IPS-18a (cell line): ENCODE results near the gene PCNX1.

Experiments used
- H3K27ac ChIP-seq: one replicate; pipeline ENCODE4 v1.5.1; 2013; ENCODE audit warnings: low read length
- H3K27me3 ChIP-seq: one replicate; pipeline ENCODE4 v1.6.1; 2013; ENCODE audit warnings: mild to moderate bottlenecking, low read length; ENCODE audit not compliant: control insufficient read depth, insufficient read depth
- H3K36me3 ChIP-seq: one replicate; pipeline ENCODE4 v1.6.1; 2013; ENCODE audit warnings: low read depth, low read length; ENCODE audit not compliant: control insufficient read depth
- H3K4me1 ChIP-seq: one replicate; pipeline ENCODE4 v1.6.1; 2013; ENCODE audit warnings: low read depth, low read length; ENCODE audit not compliant: control insufficient read depth
- H3K4me3 ChIP-seq: one replicate; pipeline ENCODE4 v1.5.1; 2013; ENCODE audit warnings: low read length
- H3K9ac ChIP-seq: one replicate; pipeline ENCODE4 v1.6.1; 2013; ENCODE audit warnings: mild to moderate bottlenecking, low read length, moderate library complexity
- H3K9me3 ChIP-seq: one replicate; pipeline ENCODE4 v1.6.1; 2013; ENCODE audit warnings: low read depth, low read length; ENCODE audit not compliant: control insufficient read depth

The PCNX1 gene

DNA sequence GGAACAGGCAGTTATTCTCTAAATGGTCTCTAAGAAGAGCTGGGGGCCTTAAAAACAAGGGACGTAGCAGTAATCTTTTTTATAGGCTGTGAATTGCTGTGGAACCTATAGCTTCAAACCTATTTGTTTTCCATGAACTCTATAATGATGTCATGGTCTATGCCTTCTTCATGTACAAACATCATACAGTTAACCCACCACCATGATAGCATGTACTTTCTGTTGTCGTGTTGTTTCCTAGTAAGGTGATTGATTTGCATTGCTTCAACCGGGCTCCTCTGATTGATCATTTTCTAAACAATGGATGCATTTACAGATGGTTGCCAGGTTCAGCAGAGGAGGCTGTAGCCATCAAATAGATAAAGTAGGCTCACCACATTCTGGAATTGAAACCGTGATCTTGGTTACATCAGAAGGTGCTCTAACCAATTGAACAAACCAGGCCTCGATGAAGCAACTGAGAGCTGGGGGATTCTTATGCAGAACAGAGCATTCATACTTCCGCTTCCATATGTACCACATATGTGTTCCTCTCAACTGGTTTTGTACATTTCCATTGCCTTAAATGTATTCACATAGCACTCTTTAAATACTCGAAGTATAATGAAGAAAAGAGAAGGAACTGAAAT lies 25.6 kb upstream of the PCNX1 start:
- no peaks in the 10 kb centered on the region for H3K4me1 ChIP-seq
- H3K27ac ChIP-seq: no peak overlapping the region
- no peaks in the 10 kb centered on the region for H3K9me3 ChIP-seq
- no peaks in the 10 kb centered on the region for H3K36me3 ChIP-seq
- no peak overlapping the region for H3K4me3 ChIP-seq
- H3K9ac ChIP-seq: no peak overlapping the region
- H3K27me3 ChIP-seq: no peaks in the 10 kb centered on the region

DNA sequence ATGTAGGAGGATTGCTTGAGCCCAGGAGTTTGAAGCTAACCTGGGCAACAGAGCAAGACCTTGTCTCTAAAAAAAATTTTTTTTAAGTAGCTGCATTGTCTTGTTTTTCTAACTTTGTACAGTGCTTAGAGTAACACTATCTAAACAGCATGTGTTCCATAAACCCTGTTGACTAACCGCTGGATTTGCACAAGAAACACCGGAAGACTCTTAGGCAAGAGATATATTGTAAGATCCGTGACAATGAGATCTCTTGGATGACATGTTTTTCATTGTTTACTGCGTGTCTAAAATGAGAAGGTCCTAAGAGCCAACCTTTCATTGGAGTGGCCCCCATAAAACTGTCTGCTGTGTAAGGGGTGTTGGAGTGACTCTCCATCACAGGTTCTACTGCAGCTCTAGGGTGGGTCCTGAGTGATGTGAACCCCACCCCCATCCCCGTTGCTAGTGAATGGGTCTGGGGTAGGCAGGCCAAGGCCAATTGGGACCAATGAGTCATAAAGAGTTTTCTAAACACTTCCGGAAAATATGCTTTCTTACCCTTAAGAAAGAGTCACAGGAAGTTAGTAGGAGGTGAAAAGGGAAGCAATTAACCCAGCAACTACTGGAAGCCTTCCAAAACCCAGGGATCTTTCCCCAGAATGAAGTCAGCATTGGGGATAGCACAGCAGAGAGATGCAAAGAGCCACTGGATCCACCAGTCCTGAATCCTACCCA lies 24.3 kb upstream of the PCNX1 start:
- Histone ChIP-seq H3K27me3 (no peaks in the 10 kb centered on the region), H3K9ac (no peak overlapping the region), H3K27ac (no peak overlapping the region), H3K4me1 (no peaks in the 10 kb centered on the region), H3K36me3 (no peaks in the 10 kb centered on the region), H3K4me3 (no peak overlapping the region), H3K9me3 (no peaks in the 10 kb centered on the region)

DNA sequence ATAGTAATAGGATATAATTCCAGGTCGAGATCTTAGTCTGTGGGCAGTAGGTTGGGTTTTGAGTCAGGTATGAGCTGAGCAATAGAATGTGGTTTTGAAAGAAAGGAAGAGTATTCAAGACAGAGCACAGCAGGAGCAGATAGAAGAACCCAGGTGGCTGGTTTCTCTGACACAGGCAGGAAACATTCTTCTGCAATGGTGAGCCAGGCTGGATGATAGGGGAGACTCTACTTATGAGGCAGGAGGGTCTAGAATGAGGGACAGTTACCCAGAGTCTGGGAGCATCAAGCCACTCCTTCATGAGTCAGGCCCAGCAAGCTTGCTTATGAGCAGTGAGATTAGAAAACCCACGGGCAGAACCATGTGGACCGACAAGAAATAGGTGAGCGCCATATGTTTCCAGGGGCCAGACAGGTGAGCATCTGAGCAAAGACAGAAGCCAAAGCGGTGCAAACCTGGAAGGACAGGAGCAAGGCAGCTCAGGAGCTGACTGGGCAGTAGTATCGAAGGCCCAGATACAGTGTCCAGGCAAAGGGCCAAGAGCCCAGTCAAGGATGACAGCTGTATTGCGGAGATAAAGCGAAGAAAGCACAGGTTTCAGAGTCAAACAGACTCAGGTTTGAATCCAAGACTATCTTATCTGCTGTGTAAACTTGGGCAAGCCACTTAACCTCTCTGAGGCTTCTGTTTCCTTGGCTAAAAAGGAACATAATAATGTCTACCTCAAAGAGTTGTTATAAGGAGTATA lies 22.5 kb upstream of the PCNX1 start:
- no peak overlapping the region for H3K4me3 ChIP-seq
- no peaks in the 10 kb centered on the region for H3K9me3 ChIP-seq
- H3K4me1 ChIP-seq: no peaks in the 10 kb centered on the region
- H3K27me3 ChIP-seq: no peaks in the 10 kb centered on the region
- H3K9ac ChIP-seq: no peak overlapping the region
- no peak overlapping the region for H3K27ac ChIP-seq
- no peaks in the 10 kb centered on the region for H3K36me3 ChIP-seq

DNA sequence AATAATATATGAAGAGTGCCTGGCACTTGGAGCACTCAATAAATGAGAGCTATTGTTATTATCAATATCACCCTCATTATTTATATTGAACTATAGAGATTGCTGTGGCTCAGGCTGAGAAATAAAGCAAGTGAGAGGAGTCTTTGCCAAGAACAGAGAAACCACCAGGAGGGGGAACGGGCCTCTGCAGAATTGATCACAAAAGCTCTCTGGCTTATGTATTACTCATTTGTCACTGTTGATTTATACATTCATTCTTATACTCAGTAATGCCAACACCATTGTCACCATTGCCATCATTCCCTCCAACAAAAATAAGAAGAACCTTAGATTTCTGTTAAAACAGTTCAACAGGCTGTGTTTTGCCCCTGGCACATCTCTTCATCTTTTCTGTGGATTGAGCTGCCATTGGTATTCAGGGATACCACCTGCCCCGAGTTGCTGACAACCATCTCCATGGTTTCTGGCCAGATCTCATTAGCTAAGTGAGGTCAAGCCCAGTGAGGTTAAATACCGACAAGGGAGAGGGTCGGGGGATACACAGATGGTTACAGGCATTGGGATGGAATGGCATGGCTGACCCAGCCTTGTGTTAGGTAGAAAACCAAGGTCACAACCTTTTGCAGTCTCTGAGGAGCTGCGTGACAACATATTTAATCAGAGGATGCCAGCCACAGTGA lies 21.8 kb upstream of the PCNX1 start:
- H3K27me3 ChIP-seq: no peaks in the 10 kb centered on the region
- H3K9ac ChIP-seq: no peak overlapping the region
- H3K36me3 ChIP-seq: no peaks in the 10 kb centered on the region
- H3K4me3 ChIP-seq: no peak overlapping the region
- no peaks in the 10 kb centered on the region for H3K9me3 ChIP-seq
- H3K27ac ChIP-seq: no peak overlapping the region
- H3K4me1 ChIP-seq: no peaks in the 10 kb centered on the region

DNA sequence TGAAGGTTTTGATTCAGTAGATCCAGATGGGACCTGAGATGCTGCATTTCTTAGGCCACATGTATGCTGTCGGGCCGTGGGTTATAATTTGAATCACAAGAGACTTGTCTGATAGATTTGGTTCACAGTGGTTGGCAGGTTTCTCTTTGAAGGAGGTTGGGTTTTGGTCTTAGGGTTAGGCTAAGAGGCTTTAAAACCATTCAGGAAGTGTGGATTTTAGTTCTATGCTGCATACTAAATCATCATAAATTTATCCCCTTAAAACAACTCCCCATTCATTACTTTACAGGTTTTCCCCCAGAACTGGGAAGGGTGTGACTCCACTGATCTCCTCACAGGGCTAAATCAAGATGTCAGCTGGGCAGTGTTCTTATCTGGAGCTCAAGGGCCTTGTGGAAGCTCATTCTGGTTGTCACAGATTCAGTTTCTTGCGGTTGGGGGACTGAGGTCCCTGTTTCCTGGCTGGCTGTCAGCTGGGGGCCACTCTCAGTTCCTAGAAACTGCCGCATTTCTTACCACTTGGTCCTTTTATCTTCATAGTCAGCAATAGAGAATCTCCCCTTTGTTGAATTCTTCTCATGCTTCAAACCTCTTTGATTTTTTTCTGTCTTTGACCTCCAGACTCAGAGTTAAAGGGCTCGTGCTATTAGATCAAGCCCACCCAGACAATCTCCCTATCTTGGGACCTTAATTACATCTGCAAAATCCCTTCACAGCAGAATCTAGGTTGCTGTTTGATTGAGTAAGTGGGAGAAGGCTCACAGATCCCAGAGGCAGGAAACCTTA lies 20.6 kb upstream of the PCNX1 start:
- H3K9me3 ChIP-seq: no peaks in the 10 kb centered on the region
- H3K36me3 ChIP-seq: no peaks in the 10 kb centered on the region
- no peak overlapping the region for H3K27ac ChIP-seq
- H3K9ac ChIP-seq: no peak overlapping the region
- H3K27me3 ChIP-seq: no peaks in the 10 kb centered on the region
- H3K4me1 ChIP-seq: no peaks in the 10 kb centered on the region
- H3K4me3 ChIP-seq: no peak overlapping the region

DNA sequence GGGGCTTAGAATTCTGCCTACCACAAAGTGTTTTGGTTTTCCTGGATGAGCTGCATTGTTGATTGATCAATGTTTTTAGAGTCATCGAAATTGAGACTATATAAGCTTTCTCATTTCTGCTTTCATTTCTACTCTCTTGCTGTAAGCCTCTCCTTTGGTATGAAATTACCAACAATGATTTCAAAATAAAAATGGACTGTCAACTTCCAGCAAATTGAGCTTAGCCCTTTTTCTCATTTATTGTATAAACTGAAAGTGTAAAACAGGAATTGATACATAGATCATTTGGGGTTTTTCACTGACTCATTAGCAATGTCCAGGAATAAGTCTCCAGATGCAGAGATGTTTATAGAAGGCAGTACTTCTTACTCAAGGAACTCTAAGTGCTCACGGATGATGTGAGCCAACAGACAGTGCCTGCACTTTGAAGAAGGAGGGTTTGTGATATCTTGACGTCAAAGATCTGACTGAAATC lies 20.0 kb upstream of the PCNX1 start:
- Histone ChIP-seq H3K9me3 (no peaks in the 10 kb centered on the region), H3K27me3 (no peaks in the 10 kb centered on the region), H3K36me3 (no peaks in the 10 kb centered on the region), H3K9ac (no peak overlapping the region), H3K4me1 (no peaks in the 10 kb centered on the region), H3K4me3 (no peak overlapping the region), H3K27ac (no peak overlapping the region)

DNA sequence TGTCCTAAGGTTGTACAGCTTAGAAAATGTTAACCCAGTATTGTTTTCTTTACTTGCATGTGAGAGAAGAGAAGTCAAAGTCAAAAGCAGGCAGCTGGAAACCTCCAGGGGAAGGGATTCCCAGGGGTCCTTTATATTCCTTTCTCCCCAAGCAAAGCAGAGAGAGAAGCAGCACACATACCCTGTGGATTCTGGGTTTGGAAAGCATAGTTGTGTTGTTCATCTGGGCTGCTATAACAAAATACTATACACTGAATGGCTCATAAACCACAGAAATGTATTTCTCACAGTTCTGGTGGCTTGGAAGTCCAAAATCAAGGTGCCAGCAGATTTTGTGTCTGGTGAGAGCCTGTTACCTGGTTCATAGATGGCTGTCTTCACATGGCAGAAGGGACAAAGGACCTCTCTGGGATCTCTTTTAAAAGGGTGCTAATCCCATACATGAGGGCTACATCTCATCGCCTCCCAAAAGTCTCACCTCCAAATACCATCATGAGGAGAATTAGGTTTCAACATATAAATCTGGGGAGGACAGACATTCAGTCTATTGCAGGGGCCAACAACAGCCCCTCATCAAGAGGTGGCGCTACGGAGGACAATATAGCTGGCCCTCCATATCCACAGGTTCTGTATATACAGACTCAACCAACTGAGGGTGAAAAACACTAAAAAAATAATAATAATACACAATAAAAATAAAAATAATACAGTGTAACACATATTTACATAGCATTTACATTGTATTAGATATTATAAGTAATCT lies 19.3 kb upstream of the PCNX1 start:
- Histone ChIP-seq H3K4me1 (no peaks in the 10 kb centered on the region), H3K27me3 (no peaks in the 10 kb centered on the region), H3K27ac (no peak overlapping the region)

DNA sequence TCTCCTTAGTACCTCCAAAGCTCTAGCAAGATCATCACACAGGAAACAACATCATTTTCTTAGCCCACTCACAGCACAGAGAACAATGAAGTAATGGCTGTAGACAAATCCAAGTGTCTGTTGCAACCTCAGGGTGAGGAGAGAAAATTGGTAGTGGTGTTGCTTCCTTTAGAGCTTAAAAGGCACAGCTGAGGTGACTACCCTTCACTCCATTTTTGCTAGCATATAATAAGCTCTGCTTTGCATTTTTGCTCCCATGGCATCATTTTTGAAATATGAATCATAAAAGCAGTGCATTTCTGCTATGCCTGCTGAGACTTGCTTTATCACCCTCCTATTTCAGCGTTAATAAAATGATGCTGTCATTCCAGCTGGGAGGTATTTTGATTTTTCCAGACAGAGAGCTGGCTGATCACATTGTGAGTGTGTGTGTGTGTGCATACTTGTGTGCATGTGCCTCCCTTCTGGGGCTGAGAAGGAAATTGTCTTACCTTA lies 18.5 kb upstream of the PCNX1 start:
- Histone ChIP-seq H3K4me1 (no peaks in the 10 kb centered on the region), H3K9me3 (no peaks in the 10 kb centered on the region), H3K9ac (no peak overlapping the region), H3K4me3 (no peak overlapping the region), H3K27ac (no peak overlapping the region), H3K36me3 (no peaks in the 10 kb centered on the region), H3K27me3 (no peaks in the 10 kb centered on the region)

More for the DNA sequence above, 19.3 kb upstream of the PCNX1 start:
- H3K4me3 ChIP-seq: no peak overlapping the region
- H3K9ac ChIP-seq: no peak overlapping the region
- no peaks in the 10 kb centered on the region for H3K9me3 ChIP-seq
- no peaks in the 10 kb centered on the region for H3K36me3 ChIP-seq

DNA sequence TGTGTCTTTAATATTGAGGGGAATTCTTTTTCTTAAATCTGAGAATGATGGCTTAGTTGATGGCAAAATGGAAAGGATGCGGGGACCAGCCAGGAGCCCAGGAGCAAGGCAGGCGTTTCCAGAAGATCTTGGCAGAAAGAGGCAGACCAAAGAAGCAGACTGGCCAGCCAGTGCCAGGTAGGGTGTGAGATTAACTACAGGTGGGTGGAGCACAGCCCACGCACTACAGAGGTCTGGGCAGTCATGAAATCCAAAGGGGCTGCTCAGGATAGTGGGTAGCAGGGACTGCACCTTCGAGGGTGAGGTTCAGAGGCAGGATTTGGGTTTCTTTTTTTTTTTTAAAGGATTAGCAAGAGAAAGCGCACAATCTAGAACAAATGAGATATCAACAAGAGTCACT lies 17.7 kb upstream of the PCNX1 start:
- H3K27me3 ChIP-seq: no peaks in the 10 kb centered on the region
- no peaks in the 10 kb centered on the region for H3K9me3 ChIP-seq
- H3K4me3 ChIP-seq: no peak overlapping the region
- no peaks in the 10 kb centered on the region for H3K4me1 ChIP-seq
- no peak overlapping the region for H3K9ac ChIP-seq
- H3K36me3 ChIP-seq: no peaks in the 10 kb centered on the region
- no peak overlapping the region for H3K27ac ChIP-seq

DNA sequence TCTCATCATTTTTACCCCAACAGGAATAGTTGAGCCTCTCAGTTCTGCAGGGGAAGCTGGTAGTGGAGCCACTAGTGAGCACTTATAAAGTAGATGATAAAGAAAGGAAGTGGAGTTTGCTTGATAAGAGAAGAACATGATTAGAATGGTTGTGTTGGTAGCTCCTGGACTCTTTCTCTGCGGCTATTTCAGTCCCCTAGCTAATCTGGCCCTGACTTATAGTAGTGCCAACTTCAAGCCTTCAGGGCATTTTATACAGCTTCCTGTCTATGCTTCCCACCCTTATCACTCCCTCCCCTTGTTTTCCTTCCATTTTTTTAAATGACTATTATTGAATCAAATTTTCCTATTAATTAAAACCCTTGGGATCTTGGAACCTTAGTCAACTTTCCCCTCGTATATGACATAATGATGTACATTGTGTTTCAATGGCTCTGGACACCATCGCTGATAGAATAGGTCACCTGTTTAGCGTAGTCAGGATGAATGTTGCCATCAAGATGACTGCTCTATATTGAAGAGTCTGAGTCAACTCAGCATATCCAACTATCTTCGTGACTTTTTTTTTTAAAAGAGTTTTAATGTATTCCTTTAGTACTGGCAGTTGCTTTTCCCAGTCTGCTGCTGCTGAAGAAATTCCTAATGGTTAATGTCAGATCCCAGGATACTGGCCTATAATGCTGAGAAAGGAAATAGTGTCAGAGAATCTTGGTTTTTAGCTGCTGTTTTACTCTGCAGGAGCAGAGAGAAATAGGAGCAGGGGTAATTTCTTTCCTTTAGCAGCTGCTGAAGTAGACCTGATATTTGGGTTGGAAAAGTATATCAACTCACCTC lies 16.2 kb upstream of the PCNX1 start:
- Histone ChIP-seq H3K9ac (no peak overlapping the region), H3K27me3 (no peaks in the 10 kb centered on the region), H3K27ac (no peak overlapping the region), H3K4me1 (no peaks in the 10 kb centered on the region), H3K4me3 (no peak overlapping the region), H3K9me3 (no peaks in the 10 kb centered on the region), H3K36me3 (no peaks in the 10 kb centered on the region)
